H1 (cell line): ENCODE data around the gene FGFRL1. TPM values are rescaled to one million over a fixed set of nuclear protein-coding genes. Genes with fewer than 3 reads are reported as not detected.

ENCODE experiments used
- CTCF ChIA-PET: fragments of 300-600 bp; sonication (Branson Sonifier 250); formaldehyde crosslinking; loops from one replicate; lab custom pipeline; 2021; ENCODE audit not compliant: partially characterized antibody; lab: Charles Lee
- POLR2A ChIA-PET: fragments of 300-600 bp; sonication (Branson Sonifier 250); formaldehyde crosslinking; loops from one replicate; lab custom pipeline; 2021; ENCODE audit warnings: inconsistent platforms; ENCODE audit not compliant: partially characterized antibody; lab: Charles Lee
- DNase-seq, 2 experiments: peaks; one replicate each; pipeline versions ENCODE4 v3.0.0 to v3.0.0-alpha.2; 2010 to 2022; ENCODE audit warnings: low spot score in 2 of 2, low read depth in 1 of 2, mixed read lengths in 1 of 2
- FAIRE-seq: peaks from 2 replicates; lab custom pipeline; 2011; peaks lifted over from hg19 to GRCh38; lab: Jason Lieb, UNC
- H2AFZ ChIP-seq: 2 replicates; pipeline ENCODE4 v1.8.1; 2012; ENCODE audit warnings: low read length, inconsistent platforms
- H2AK5ac ChIP-seq: 2 replicates; pipeline ENCODE4 v1.6.1; 2013; ENCODE audit warnings: low read depth, low read length
- H2BK120ac ChIP-seq: replicated peaks from 2 replicates; pipeline ENCODE3; 2013; ENCODE audit warnings: low read depth, low read length, inconsistent platforms
- H2BK12ac ChIP-seq: 2 replicates; pipeline ENCODE4 v1.6.1; 2013; ENCODE audit warnings: low read depth, low read length
- H2BK15ac ChIP-seq: 2 replicates; pipeline ENCODE4 v1.6.1; 2013; ENCODE audit warnings: low read length
- H2BK20ac ChIP-seq: 2 replicates; pipeline ENCODE4 v1.6.1; 2013; ENCODE audit warnings: low read length
- H2BK5ac ChIP-seq: 2 replicates; pipeline ENCODE4 v1.6.1; 2013; ENCODE audit warnings: low read depth, low read length
- H3K14ac ChIP-seq: 2 replicates; pipeline ENCODE4 v1.6.1; 2013; ENCODE audit warnings: inconsistent platforms; ENCODE audit not compliant: insufficient read length
- H3K18ac ChIP-seq: 2 replicates; pipeline ENCODE4 v1.6.1; 2013; ENCODE audit warnings: low read length; ENCODE audit errors: extremely low read depth
- H3K23ac ChIP-seq: 2 replicates; pipeline ENCODE4 v1.6.1; 2013; ENCODE audit warnings: inconsistent platforms; ENCODE audit not compliant: insufficient read length
- H3K23me2 ChIP-seq: 2 replicates; pipeline ENCODE4 v1.6.1; 2013; ENCODE audit warnings: low read depth, low read length
- H3K27ac ChIP-seq: 2 replicates; pipeline ENCODE4 v1.6.1; 2011; ENCODE audit warnings: low read depth, low read length, inconsistent platforms
- H3K27me3 ChIP-seq, 4 experiments: replicated peaks in 1 of 4; 1 replicate in 1 of 4; 2 replicates in 3 of 4; pipeline versions ENCODE4 v1.6.1 to v1.8.1; 2011 to 2013; ENCODE audit warnings: low read length in 3 of 4, mild to moderate bottlenecking in 3 of 4, inconsistent platforms in 2 of 4, mixed read lengths in 2 of 4, moderate library complexity in 1 of 4; ENCODE audit not compliant: control insufficient read depth in 3 of 4, insufficient read depth in 3 of 4; ENCODE audit errors: extremely low read depth in 1 of 4
- H3K36me3 ChIP-seq, 4 experiments: 2 replicates each; pipeline versions ENCODE4 v1.6.1 to v1.8.1; 2011 to 2013; ENCODE audit warnings: mild to moderate bottlenecking in 4 of 4, low read length in 3 of 4, moderate library complexity in 2 of 4, control low read depth in 1 of 4, inconsistent platforms in 1 of 4; ENCODE audit not compliant: insufficient read depth in 4 of 4, control insufficient read depth in 2 of 4
- H3K4ac ChIP-seq: replicated peaks from 2 replicates; pipeline ENCODE3; 2013; ENCODE audit warnings: low read length, low read depth, mixed read lengths, inconsistent platforms; ENCODE audit not compliant: insufficient read length
- H3K4me1 ChIP-seq, 4 experiments: replicated peaks in 1 of 4; 1 replicate in 1 of 4; 2 replicates in 3 of 4; pipeline versions ENCODE4 v1.6.1 to v1.8.1; 2011 to 2013; ENCODE audit warnings: low read length in 3 of 4, inconsistent platforms in 2 of 4, mixed read lengths in 1 of 4; ENCODE audit not compliant: insufficient read depth in 4 of 4, control insufficient read depth in 3 of 4
- H3K4me2 ChIP-seq, 2 experiments: 2 replicates each; pipeline versions ENCODE4 v1.6.1 to v1.8.1; 2011 to 2013; ENCODE audit warnings: low read depth in 2 of 2, low read length in 2 of 2, control low read depth in 1 of 2, inconsistent platforms in 1 of 2, mild to moderate bottlenecking in 1 of 2; ENCODE audit not compliant: insufficient read depth in 1 of 2
- H3K4me3 ChIP-seq, 4 experiments: fragments of 200-600, 300-600 bp in 1 of 4; sonication (generic), shearing (Covaris generic), sonication (Bioruptor Twin) in 1 of 4; 2 replicates each; pipeline versions ENCODE4 v1.5.1 to v1.8.1; 2011 to 2016; ENCODE audit warnings: low read length in 4 of 4, low read depth in 3 of 4, control low read depth in 2 of 4, inconsistent platforms in 2 of 4, mild to moderate bottlenecking in 2 of 4, mixed read lengths in 1 of 4, moderate library complexity in 1 of 4; ENCODE audit not compliant: insufficient read depth in 2 of 4; ENCODE audit errors: extremely low read depth in 1 of 4
- H3K56ac ChIP-seq: replicated peaks from 2 replicates; pipeline ENCODE3; 2013; ENCODE audit warnings: low read depth, mild to moderate bottlenecking, mixed read lengths, low read length, inconsistent platforms; ENCODE audit not compliant: insufficient read length
- H3K79me1 ChIP-seq: 2 replicates; pipeline ENCODE4 v1.6.1; 2013; ENCODE audit warnings: low read depth, low read length, control low read depth
- H3K79me2 ChIP-seq, 2 experiments: 2 replicates each; pipeline versions ENCODE4 v1.6.1 to v1.8.1; 2012 to 2013; ENCODE audit warnings: low read length in 2 of 2, mild to moderate bottlenecking in 2 of 2, inconsistent platforms in 1 of 2; ENCODE audit not compliant: insufficient read depth in 2 of 2, control insufficient read depth in 1 of 2
- H3K9ac ChIP-seq, 4 experiments: replicated peaks in 1 of 4; 1 replicate in 1 of 4; 2 replicates in 3 of 4; pipeline versions ENCODE4 v1.6.1 to v1.8.1; 2011 to 2013; ENCODE audit warnings: low read depth in 3 of 4, low read length in 3 of 4, control low read depth in 2 of 4, mild to moderate bottlenecking in 2 of 4, moderate library complexity in 2 of 4, inconsistent platforms in 1 of 4; ENCODE audit errors: extremely low read depth in 1 of 4
- H3K9me3 ChIP-seq, 2 experiments: 2 replicates each; pipeline versions ENCODE4 v1.6.1 to v1.8.1; 2012 to 2013; ENCODE audit warnings: mild to moderate bottlenecking in 2 of 2, moderate library complexity in 2 of 2, control low read depth in 1 of 2, inconsistent platforms in 1 of 2, low read depth in 1 of 2, low read length in 1 of 2, mixed read lengths in 1 of 2; ENCODE audit not compliant: insufficient read depth in 2 of 2
- H4K20me1 ChIP-seq, 2 experiments: replicated peaks in 1 of 2; 2 replicates each; pipeline versions ENCODE3 to v1.8.1; 2011 to 2013; ENCODE audit warnings: inconsistent platforms in 2 of 2, low read length in 2 of 2, mild to moderate bottlenecking in 1 of 2; ENCODE audit not compliant: insufficient read depth in 2 of 2, control insufficient read depth in 1 of 2
- H4K5ac ChIP-seq: 2 replicates; pipeline ENCODE4 v1.6.1; 2013; ENCODE audit warnings: low read length, low read depth, mixed read lengths, inconsistent platforms; ENCODE audit not compliant: insufficient read length
- H4K8ac ChIP-seq: 2 replicates; pipeline ENCODE4 v1.8.0; 2013; ENCODE audit warnings: mild to moderate bottlenecking, moderate library complexity, low read length, inconsistent platforms; ENCODE audit not compliant: insufficient read depth; ENCODE audit errors: extremely low read depth
- H4K91ac ChIP-seq: replicated peaks from 2 replicates; pipeline ENCODE3; 2013; ENCODE audit warnings: low read length, mixed read lengths, inconsistent platforms; ENCODE audit not compliant: insufficient read length
- CBX5 ChIP-seq: fragments of 300-800, 300-1000 bp; sonication (generic); IDR thresholded peaks from 2 replicates; pipeline ENCODE4 v1.7.1; 2016; ENCODE audit warnings: antibody characterized with exemption, low read length, low read depth
- WGBS, 2 experiments: shearing (Covaris generic) in 1 of 2; methylation state at CpG; one replicate each; pipeline versions ENCODE4 v1.1.6 to v1.1.7; 2013 to 2015; ENCODE audit warnings: low lambda C conversion rate in 2 of 2, mixed read lengths in 2 of 2, inconsistent platforms in 1 of 2, low coverage in 1 of 2, missing lambda C conversion rate in 1 of 2; ENCODE audit not compliant: insufficient replicate concordance in 2 of 2, insufficient coverage in 1 of 2, insufficient read length in 1 of 2; ENCODE audit errors: extremely low coverage in 1 of 2, missing lambda C conversion rate in 1 of 2; 5-methylcytosine and 5-hydroxymethylcytosine counted together
- polyA plus RNA-seq, 7 experiments: library from polyadenylated mRNA; depleted of rRNA in 3 of 7; stranded (reverse) in 5 of 7; unstranded in 2 of 7; fragments of >200 nt in 5 of 7; fragments of 200-250 nt in 2 of 7; gene quantifications; 1 replicate in 5 of 7; 2 replicates in 1 of 7; 4 replicates in 1 of 7; pipeline versions ENCODE4 v1.2.1 to v1.2.3, GENCODE V29; 2011 to 2013; ENCODE audit warnings: missing spikeins in 2 of 7, mixed read lengths in 2 of 7
- total RNA-seq: library from RNA; stranded (reverse); fragmentation: NEBNext Ultra II Directional; extraction: Animal tissue kit (Norgen Biotek cat#: 25700); gene quantifications from 2 replicates; pipeline ENCODE4 v1.2.1, GENCODE V29; 2021

FGFRL1 gene
- total and polyA plus RNA-seq, 2 of the 8 experiments (the other 6 are each of a cell fraction or from before 2014, with no cell fraction given), result 18.9 to 34.6 TPM

- no peak overlapping the region for H3K4ac ChIP-seq
- no peak overlapping the region for H2BK120ac ChIP-seq
- no peak overlapping the region for H2BK15ac ChIP-seq
- no peak overlapping the region for H3K4me2 ChIP-seq
- CTCF ChIA-PET, result interaction anchor here (0.6 to 1.3 kb wide), 3 partner anchors 8 to 142 kb away, joined by 3 to 4 read pairs (median 3); no protein-coding TSS in a partner anchor
- FAIRE-seq (no peak), DNase-seq (no peak)
- no peak overlapping the region for H3K14ac ChIP-seq
- H3K4me3 ChIP-seq, result no peak overlapping the region
- H2AK5ac ChIP-seq, result no peak overlapping the region
- H2BK20ac ChIP-seq, result no peak overlapping the region
- peaks cover 0 to 19% (median 13%) of the 10 kb centered on the region in 4 experiments; a peak in 6 of 7 replicates for H3K27me3 ChIP-seq
- no peak overlapping the region for H3K27ac ChIP-seq
- peaks cover 5% of the 10 kb centered on the region; the same call in 1 of the 2 replicates for H3K23me2 ChIP-seq
- no peak overlapping the region for H4K91ac ChIP-seq
- no peak overlapping the region for H3K9ac ChIP-seq
- peaks cover 0 to 3% (median 2%) of the 10 kb centered on the region in 4 experiments; a peak in 4 of 7 replicates for H3K4me1 ChIP-seq
- H4K8ac ChIP-seq, result no peak overlapping the region
- H3K18ac ChIP-seq, result no peak overlapping the region
- peaks cover 2 to 8% of the 10 kb centered on the region in 2 experiments for H4K20me1 ChIP-seq
- H2BK12ac ChIP-seq, result no peak overlapping the region
- no peaks in the 10 kb centered on the region for H3K79me2 ChIP-seq
- WGBS, 2 experiments, result 92% methylated on average over 46 of the region's 58 CpGs; no CpG with 5 or more reads in 1 of the 2 experiments
- no peak overlapping the region for H2BK5ac ChIP-seq
- no peak overlapping the region for H4K5ac ChIP-seq
- no peaks in the 10 kb centered on the region for H3K79me1 ChIP-seq
- no peaks in the 10 kb centered on the region; a peak in 1 of 8 replicates for H3K36me3 ChIP-seq
- H3K23ac ChIP-seq, result no peak overlapping the region
- no peak overlapping the region for H3K56ac ChIP-seq
- no peak overlapping the region for H2AFZ ChIP-seq
- POLR2A ChIA-PET, result no interaction called here
- no peaks in the 10 kb centered on the region for H3K9me3 ChIP-seq
- TF ChIP-seq CBX5, result no peak
- TF ChIP-seq, all 59 proteins: peak for 0
These were observed 21.5 kb upstream of the FGFRL1 start for GRCh38 chr4:989722-990471.
